Kidney epithelial cell (primary cell): ENCODE measurements around the gene DNAJC18. TPM values are rescaled to one million over a fixed set of nuclear protein-coding genes. Genes with fewer than 3 reads are reported as not detected.

Experiments
- DNase-seq: peaks from one replicate; pipeline ENCODE4 v3.0.0-alpha.2; 2010; ENCODE audit warnings: low read depth
- H3K27me3 ChIP-seq: 2 replicates; pipeline ENCODE4 v1.6.0; 2011; ENCODE audit warnings: low read length; ENCODE audit not compliant: control insufficient read depth, insufficient read depth
- H3K36me3 ChIP-seq: 2 replicates; pipeline ENCODE4 v1.5.1; 2011; ENCODE audit warnings: low read length; ENCODE audit not compliant: control insufficient read depth, insufficient read depth
- H3K4me3 ChIP-seq: 2 replicates; pipeline ENCODE4 v1.5.1; 2011; ENCODE audit warnings: low read depth, mild to moderate bottlenecking, control low read depth, low read length
- CTCF ChIP-seq: IDR thresholded peaks from 2 replicates; pipeline ENCODE4 v1.5.1; 2011; ENCODE audit warnings: mild to moderate bottlenecking, moderate library complexity, low read length, control low read depth, inconsistent platforms; ENCODE audit not compliant: insufficient read depth, poor library complexity, severe bottlenecking
- total RNA-seq: library from RNA; depleted of rRNA; stranded (reverse); fragments of >200 nt; gene quantifications from 2 replicates; pipeline ENCODE4 v1.2.3, GENCODE V29; 2015

DNAJC18 gene
- total RNA-seq, 1 donor from 2014 or later: 14.2 TPM

- peaks cover 2% of the 10 kb centered on the region for H3K36me3 ChIP-seq
- no peak for TF ChIP-seq CTCF
- DNase-seq: no peak
Observed at GRCh38 chr5:139376364-139376763, 63.0 kb downstream of the DNAJC18 start.

GRCh38 chr5:139374909-139375308 is 64.4 kb downstream of the DNAJC18 start:
- DNase-seq: no peak
- Histone ChIP-seq H3K36me3 (peaks cover 2% of the 10 kb centered on the region), H3K27me3 (no peaks in the 10 kb centered on the region), H3K4me3 (no peak overlapping the region)
- TF ChIP-seq CTCF: no peak

More at GRCh38 chr5:139376364-139376763, 63.0 kb downstream of the DNAJC18 start:
- Histone ChIP-seq H3K4me3 (no peak overlapping the region), H3K27me3 (no peaks in the 10 kb centered on the region)

GRCh38 chr5:139371482-139372435 is 67.6 kb downstream of the DNAJC18 start:
- no peak for TF ChIP-seq CTCF
- H3K27me3 ChIP-seq: no peaks in the 10 kb centered on the region
- no peak for DNase-seq
- peaks cover 2% of the 10 kb centered on the region for H3K36me3 ChIP-seq
- H3K4me3 ChIP-seq: no peak overlapping the region

GRCh38 chr5:139369181-139369580 is 70.1 kb downstream of the DNAJC18 start:
- Histone ChIP-seq H3K36me3 (peaks cover 2% of the 10 kb centered on the region), H3K27me3 (no peaks in the 10 kb centered on the region), H3K4me3 (no peak overlapping the region)
- no peak for TF ChIP-seq CTCF
- DNase-seq: no peak

- H3K36me3 ChIP-seq: peaks cover 2% of the 10 kb centered on the region
- no peak for TF ChIP-seq CTCF
- H3K27me3 ChIP-seq: no peaks in the 10 kb centered on the region
- no peak for DNase-seq
- no peak overlapping the region for H3K4me3 ChIP-seq
Observed at GRCh38 chr5:139368613-139369012, 70.7 kb downstream of the DNAJC18 start.
